GM12878 (cell line): Measurements from ENCODE around the gene SERPING1. TPM values are rescaled to one million over a fixed set of nuclear protein-coding genes. Genes with fewer than 3 reads are reported as not detected.

Source experiments
- ATAC-seq: fragments of 200-7000 bp; cut with Tn5 transposase; 3 replicates; pipeline ENCODE4 v1.9.1; 2020; ENCODE audit warnings: mild to moderate bottlenecking, moderate library complexity
- BruUV-seq: library from RNA; stranded (reverse); fragments of 400-500 nt; replicated peaks from 2 replicates; lab custom pipeline; 2021; lab: Mats Ljungman, UMichigan
- CTCF ChIA-PET: fragments of 300-600 bp; sonication (Branson Sonifier 250); formaldehyde crosslinking; extraction: SDS; loops from one replicate; lab custom pipeline; 2021; ENCODE audit warnings: inconsistent platforms; lab: Yijun Ruan, JAX
- POLR2A ChIA-PET: fragments of 350-600 bp; formaldehyde crosslinking; extraction: SDS; loops from one replicate; lab custom pipeline; 2021; ENCODE audit warnings: inconsistent platforms; lab: Charles Lee
- RAD21 ChIA-PET: fragments of 300-600 bp; sonication (Branson Sonifier 250); formaldehyde crosslinking; loops from one replicate; lab custom pipeline; 2023; ENCODE audit warnings: antibody characterized with exemption; ENCODE audit not compliant: unreplicated experiment; lab: Charles Lee
- SMC1A ChIA-PET: fragments of 300-600 bp; sonication (Branson Sonifier 250); formaldehyde crosslinking; loops from one replicate; lab custom pipeline; 2023; ENCODE audit not compliant: unreplicated experiment, uncharacterized antibody; lab: Charles Lee
- DNase-seq: peaks from one replicate; pipeline ENCODE4 v3.0.0-alpha.2; 2011; ENCODE audit warnings: low read depth, low spot score
- FAIRE-seq: peaks from 3 replicates; lab custom pipeline; 2011; peaks lifted over from hg19 to GRCh38; lab: Jason Lieb, UNC
- H2AFZ ChIP-seq: 2 replicates; pipeline ENCODE4 v1.6.0; 2011; ENCODE audit warnings: low read depth, low read length, control low read depth; ENCODE audit not compliant: control insufficient read depth
- H3K27ac ChIP-seq: 2 replicates; pipeline ENCODE4 v1.5.1; 2011; ENCODE audit warnings: control low read depth; ENCODE audit not compliant: control insufficient read depth, insufficient read depth
- H3K27me3 ChIP-seq, 2 experiments: replicated peaks in 1 of 2; 2 replicates each; pipeline versions ENCODE4 v1.6.0 to v1.6.1; 2011; ENCODE audit warnings: low read length in 1 of 2; ENCODE audit not compliant: control insufficient read depth in 2 of 2, insufficient read depth in 2 of 2
- H3K36me3 ChIP-seq, 2 experiments: 2 replicates each; pipeline ENCODE4 v1.5.1; 2011; ENCODE audit warnings: low read length in 1 of 2; ENCODE audit not compliant: control insufficient read depth in 2 of 2, insufficient read depth in 2 of 2
- H3K4me1 ChIP-seq: 2 replicates; pipeline ENCODE4 v1.6.1; 2011; ENCODE audit warnings: mild to moderate bottlenecking, low read length, moderate library complexity, mixed read lengths; ENCODE audit not compliant: control insufficient read depth, insufficient read depth
- H3K4me2 ChIP-seq: 2 replicates; pipeline ENCODE4 v1.6.0; 2011; ENCODE audit warnings: control low read depth; ENCODE audit not compliant: control insufficient read depth, insufficient read depth
- H3K4me3 ChIP-seq: fragments of 200-600 bp; sonication (generic); 2 replicates; pipeline ENCODE4 v1.5.1; 2016
- H3K79me2 ChIP-seq: 2 replicates; pipeline ENCODE4 v1.6.0; 2011; ENCODE audit warnings: low read length; ENCODE audit not compliant: control insufficient read depth, insufficient read depth
- H3K9ac ChIP-seq: 2 replicates; pipeline ENCODE4 v1.8.0; 2011; ENCODE audit warnings: low read length, control low read depth, mixed read lengths; ENCODE audit not compliant: control insufficient read depth, insufficient read depth
- H3K9me3 ChIP-seq: replicated peaks from 3 replicates; pipeline ENCODE4 v1.5.1; 2011; ENCODE audit warnings: mild to moderate bottlenecking, low read length; ENCODE audit not compliant: control insufficient read depth, insufficient read depth
- H4K20me1 ChIP-seq: 2 replicates; pipeline ENCODE4 v1.6.0; 2011; ENCODE audit not compliant: control insufficient read depth, insufficient read depth
- BHLHE40 ChIP-seq, 2 experiments: fragments of 450-650 bp in 1 of 2; IDR thresholded peaks; 2 replicates each; pipeline ENCODE4 v1.6.1; 2011 to 2017; ENCODE audit warnings: low read depth in 2 of 2, borderline replicate concordance in 1 of 2, improper control_type of control experiment in 1 of 2, low read length in 1 of 2, mild to moderate bottlenecking in 1 of 2
- FOS ChIP-seq: IDR thresholded peaks from 3 replicates; pipeline ENCODE4 v1.6.1; 2011; ENCODE audit warnings: borderline replicate concordance; ENCODE audit not compliant: insufficient read length; ENCODE audit errors: extremely low read depth
- KDM1A ChIP-seq: fragments of 200-600 bp; sonication (generic); IDR thresholded peaks from 2 replicates; pipeline ENCODE4 v1.6.1; 2016; ENCODE audit warnings: borderline replicate concordance
- KLF5 ChIP-seq: fragments of 450-650 bp; IDR thresholded peaks from 2 replicates; pipeline ENCODE4 v1.6.1; 2014; ENCODE audit warnings: mild to moderate bottlenecking; ENCODE audit not compliant: partially characterized antibody
- MEF2A ChIP-seq: IDR thresholded peaks from 2 replicates; pipeline ENCODE4 v1.6.1; 2011; ENCODE audit warnings: low read depth, mild to moderate bottlenecking, low read length, moderate library complexity; ENCODE audit not compliant: insufficient read depth
- MTA2 ChIP-seq: fragments of 450-650 bp; IDR thresholded peaks from 2 replicates; pipeline ENCODE4 v1.6.1; 2016; ENCODE audit warnings: low read depth, mild to moderate bottlenecking, moderate library complexity
- MYB ChIP-seq: fragments of 150-350 bp; IDR thresholded peaks from 2 replicates; pipeline ENCODE4 v1.6.1; 2014; ENCODE audit warnings: mild to moderate bottlenecking, low read depth, low read length, borderline replicate concordance
- NFIC ChIP-seq: IDR thresholded peaks from 2 replicates; pipeline ENCODE4 v1.6.1; 2012; ENCODE audit warnings: low read depth, mild to moderate bottlenecking, inconsistent platforms, low read length, moderate library complexity
- POLR2AphosphoS2 ChIP-seq: IDR thresholded peaks from 2 replicates; pipeline ENCODE4 v1.6.1; 2011; ENCODE audit warnings: low read depth, mild to moderate bottlenecking, low read length, improper control_type of control experiment, moderate library complexity
- RUNX3 ChIP-seq: IDR thresholded peaks from 2 replicates; pipeline ENCODE4 v1.6.1; 2012; ENCODE audit warnings: low read length, inconsistent platforms
- STAT3 ChIP-seq: IDR thresholded peaks from 2 replicates; pipeline ENCODE4 v1.6.1; 2011; ENCODE audit warnings: low read depth, low read length, improper control_type of control experiment
- ZNF207 ChIP-seq: fragments of 450-650 bp; IDR thresholded peaks from 2 replicates; pipeline ENCODE4 v1.6.1; 2014; ENCODE audit warnings: antibody characterized with exemption, mild to moderate bottlenecking, borderline replicate concordance
- ZNF622 ChIP-seq: fragments of 450-650 bp; IDR thresholded peaks from 2 replicates; pipeline ENCODE4 v1.6.1; 2017; ENCODE audit warnings: mild to moderate bottlenecking, inconsistent platforms
- ZSCAN29 ChIP-seq: fragments of 450-650 bp; IDR thresholded peaks from 2 replicates; pipeline ENCODE4 v1.6.1; 2017; ENCODE audit warnings: mild to moderate bottlenecking, moderate library complexity
- WGBS: methylation state at CpG from one replicate; pipeline ENCODE4 v1.1.6; 2016; ENCODE audit warnings: low lambda C conversion rate; ENCODE audit not compliant: insufficient replicate concordance, insufficient coverage; ENCODE audit errors: missing lambda C conversion rate; 5-methylcytosine and 5-hydroxymethylcytosine counted together
- in situ Hi-C: fragments of 300-500 bp; cut with MboI; formaldehyde crosslinking; loops from 9 replicates; pipeline ENCODE4 v1.14.3; 2018; ENCODE audit warnings: mixed read lengths
- intact Hi-C: fragments of 100-400 bp; cut with micrococcal nuclease; formaldehyde crosslinking; loops from one replicate; pipeline ENCODE4 v1.14.2; 2022; ENCODE audit not compliant: unreplicated experiment
- polyA plus RNA-seq, 11 experiments: library from polyadenylated mRNA; depleted of rRNA in 4 of 11; unstranded in 6 of 11; stranded (reverse) in 5 of 11; fragments of >200 nt; fragmentation: Nextera tagmentation in 4 of 11; fragmentation: Illumina TruSeq in 1 of 11; extraction: Ambion mirVana in 4 of 11; extraction: Trizol in 1 of 11; gene quantifications; 1 replicate in 1 of 11; 2 replicates in 10 of 11; pipeline versions ENCODE4 v1.2.1 to v1.2.3, GENCODE V29; 2011 to 2016; ENCODE audit warnings: inconsistent platforms in 2 of 11, missing spikeins in 2 of 11, low read depth in 1 of 11
- total RNA-seq, 4 experiments: library from RNA; depleted of rRNA in 3 of 4; stranded (reverse); fragments of >200 nt in 3 of 4; fragmentation: Illumina TruSeq in 1 of 4; extraction: Trizol in 1 of 4; gene quantifications; 2 replicates each; pipeline versions ENCODE4 v1.2.1 to v1.2.3, GENCODE V29; 2013 to 2021
- TF ChIP-seq, protein P1 (sequence below): IDR thresholded peaks from 2 replicates; pipeline ENCODE4 v1.6.1; 2012; ENCODE audit warnings: low read length, inconsistent platforms

SERPING1 gene
- total and polyA plus RNA-seq, 10 of the 15 experiments (the other 5 are each of a cell fraction or from before 2014, with no cell fraction given) = 0.24 to 1.4 TPM; not detected in 8

DNA sequence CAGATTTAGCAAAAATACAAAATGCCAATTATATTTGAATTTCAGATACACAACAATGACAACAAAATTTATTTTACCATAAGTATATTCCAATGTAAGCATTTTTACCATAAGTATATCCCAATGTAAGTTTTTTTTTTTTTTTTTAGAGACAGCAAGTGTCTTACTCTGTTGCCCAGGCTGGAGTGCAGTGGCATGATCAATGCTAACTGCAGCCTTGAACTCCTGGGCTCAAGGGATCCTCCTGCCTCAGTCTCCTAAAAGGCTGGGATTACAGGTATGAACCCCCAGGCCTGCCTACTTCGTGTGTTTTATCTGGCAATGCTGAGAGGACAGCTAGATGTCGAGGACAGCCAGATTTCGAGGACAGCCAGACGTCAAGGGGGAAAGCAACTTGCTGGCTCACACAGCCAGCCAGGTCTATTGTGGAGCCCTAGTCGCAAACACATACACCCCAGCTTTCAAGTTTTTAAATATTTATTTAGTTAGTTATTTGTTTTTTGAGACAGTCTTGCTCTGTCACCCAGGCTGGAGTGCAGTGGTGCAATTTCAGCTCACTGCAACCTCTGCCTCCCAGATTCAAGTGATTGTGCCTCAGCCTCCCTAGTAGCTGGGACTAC, 1.1 kb upstream of the SERPING1 start:
- BruUV-seq = no TSS peak

DNA sequence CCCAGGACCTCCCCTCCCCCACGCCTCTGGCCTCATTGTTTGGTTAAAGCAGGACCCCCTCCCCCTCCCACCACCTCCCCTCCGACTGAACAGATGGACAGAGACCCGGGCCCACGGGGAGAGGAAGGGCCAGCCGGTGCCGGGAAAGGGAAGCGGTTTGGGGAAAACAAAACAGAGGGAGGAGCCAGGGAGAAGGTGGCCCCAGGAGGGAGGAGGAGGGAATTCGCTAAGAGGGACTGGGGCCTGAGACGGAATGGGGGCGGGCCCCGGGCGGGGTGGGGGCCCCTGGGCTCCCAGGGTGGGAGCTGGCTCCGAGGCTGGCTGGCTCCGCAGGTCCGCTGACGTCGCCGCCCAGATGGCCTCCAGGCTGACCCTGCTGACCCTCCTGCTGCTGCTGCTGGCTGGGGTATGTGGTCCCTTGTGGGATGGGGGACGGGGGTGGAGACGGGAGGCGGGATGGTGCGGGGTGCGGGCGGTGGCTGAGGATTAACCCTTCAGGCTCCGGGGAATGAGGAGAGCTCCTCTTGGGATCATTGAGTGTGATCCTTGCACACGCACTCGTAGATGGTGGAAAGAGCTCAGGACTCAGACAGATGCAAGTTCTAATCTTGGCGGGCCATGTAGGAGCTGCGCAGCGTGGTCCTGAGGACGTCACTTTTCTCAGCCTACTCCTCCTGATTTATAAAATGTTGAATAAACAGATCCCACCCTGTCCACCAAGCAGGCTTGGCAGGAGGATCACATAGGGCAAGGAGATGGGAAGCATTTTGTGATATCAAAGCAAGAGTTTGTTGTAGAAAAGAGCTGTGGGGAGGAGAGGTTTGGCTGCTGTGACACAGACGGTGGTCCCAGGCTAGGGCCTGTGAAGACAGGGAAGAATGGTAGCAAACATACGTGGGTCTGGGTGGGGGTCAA, 688 bp downstream of the SERPING1 start:
- no peak for FAIRE-seq
- Histone ChIP-seq H2AFZ (no peak overlapping the region), H3K79me2 (no peaks in the 10 kb centered on the region), H3K4me2 (no peak overlapping the region), H3K27me3 (peaks cover 4 to 5% of the 10 kb centered on the region in 2 experiments), H3K4me3 (no peak overlapping the region), H3K36me3 (no peaks in the 10 kb centered on the region), H3K9ac (no peak overlapping the region), H4K20me1 (no peaks in the 10 kb centered on the region), H3K4me1 (no peaks in the 10 kb centered on the region), H3K27ac (no peak overlapping the region), H3K9me3 (no peaks in the 10 kb centered on the region)
- RAD21 ChIA-PET = no interaction called here
- SMC1A ChIA-PET = interaction anchor here (0.9 kb wide), 1 partner anchor 43 kb away, joined by 3 read pairs; no protein-coding TSS in a partner anchor
- CTCF ChIA-PET = interaction anchor here (1.0 to 1.2 kb wide), 2 partner anchors 43 to 46 kb away, joined by 3 to 4 read pairs; no protein-coding TSS in a partner anchor
- no TSS peak for BruUV-seq
- TF ChIP-seq FOS = no peak
- no peak for TF ChIP-seq MTA2
- no peak for TF ChIP-seq MYB
- no peak for TF ChIP-seq KLF5
- no peak for TF ChIP-seq ZNF622
- TF ChIP-seq, protein P1, sequence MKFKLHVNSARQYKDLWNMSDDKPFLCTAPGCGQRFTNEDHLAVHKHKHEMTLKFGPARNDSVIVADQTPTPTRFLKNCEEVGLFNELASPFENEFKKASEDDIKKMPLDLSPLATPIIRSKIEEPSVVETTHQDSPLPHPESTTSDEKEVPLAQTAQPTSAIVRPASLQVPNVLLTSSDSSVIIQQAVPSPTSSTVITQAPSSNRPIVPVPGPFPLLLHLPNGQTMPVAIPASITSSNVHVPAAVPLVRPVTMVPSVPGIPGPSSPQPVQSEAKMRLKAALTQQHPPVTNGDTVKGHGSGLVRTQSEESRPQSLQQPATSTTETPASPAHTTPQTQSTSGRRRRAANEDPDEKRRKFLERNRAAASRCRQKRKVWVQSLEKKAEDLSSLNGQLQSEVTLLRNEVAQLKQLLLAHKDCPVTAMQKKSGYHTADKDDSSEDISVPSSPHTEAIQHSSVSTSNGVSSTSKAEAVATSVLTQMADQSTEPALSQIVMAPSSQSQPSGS = no peak
- in situ Hi-C loops = no loop called here
- 11% methylated on average over 11 of the region's 33 CpGs for WGBS
- DNase-seq = no peak
- intact Hi-C loops = no loop called here
- no peak for ATAC-seq
- POLR2A ChIA-PET = no interaction called here

More for the DNA sequence above, 1.1 kb upstream of the SERPING1 start:
- in situ Hi-C loops = no loop called here
- H3K9ac ChIP-seq = no peak overlapping the region
- no peak for TF ChIP-seq KDM1A
- TF ChIP-seq STAT3 = no peak
- TF ChIP-seq MEF2A = no peak
- TF ChIP-seq ZNF207 = no peak
- TF ChIP-seq NFIC = no peak
- no peak for TF ChIP-seq POLR2AphosphoS2
- TF ChIP-seq BHLHE40 (IDR thresholded peaks at IDR 0.05; ENCODE audit: borderline replicate concordance in 1 of 2, low read depth in 2 of 2, low read length in 1 of 2) = no peak
- no peak for TF ChIP-seq RUNX3
- no peak for TF ChIP-seq ZSCAN29
- ChIA-PET SMC1A (no interaction called here), RAD21 (interaction anchor here (1.1 kb wide), 1 partner anchor 8 kb away, joined by 3 read pairs; no protein-coding TSS in a partner anchor), CTCF (interaction anchor here (0.6 to 1.8 kb wide), 5 partner anchors 28 to 192 kb away, joined by 3 to 7 read pairs (median 3); partner anchors contain the start of gene UBE2L6), POLR2A (interaction anchor here (0.6 kb wide), 1 partner anchor 32 kb away, joined by 3 read pairs; no protein-coding TSS in a partner anchor)
- WGBS = 11% methylated on average over 5 of the region's 5 CpGs
- H2AFZ ChIP-seq = no peak overlapping the region
- ATAC-seq (no peak), FAIRE-seq (no peak), DNase-seq (no peak)
- H3K36me3 ChIP-seq = no peaks in the 10 kb centered on the region
- H3K79me2 ChIP-seq = no peaks in the 10 kb centered on the region
- H3K4me2 ChIP-seq = no peak overlapping the region
- H3K9me3 ChIP-seq = no peaks in the 10 kb centered on the region
- H4K20me1 ChIP-seq = no peaks in the 10 kb centered on the region
- peaks cover 4 to 5% of the 10 kb centered on the region in 2 experiments for H3K27me3 ChIP-seq
- no peak overlapping the region for H3K27ac ChIP-seq
- H3K4me1 ChIP-seq = no peaks in the 10 kb centered on the region
- intact Hi-C loops = no loop called here
- H3K4me3 ChIP-seq = no peak overlapping the region
